Activated T-cell treated with anti-CD3 and anti-CD28 coated beads for 48 hours (primary cell): Measurements from ENCODE around the gene ATF7.

Experiments
- DNase-seq: peaks from one replicate; pipeline ENCODE4 v3.0.0-alpha.2; 2020; ENCODE audit warnings: low read depth

The ATF7 gene

DNA sequence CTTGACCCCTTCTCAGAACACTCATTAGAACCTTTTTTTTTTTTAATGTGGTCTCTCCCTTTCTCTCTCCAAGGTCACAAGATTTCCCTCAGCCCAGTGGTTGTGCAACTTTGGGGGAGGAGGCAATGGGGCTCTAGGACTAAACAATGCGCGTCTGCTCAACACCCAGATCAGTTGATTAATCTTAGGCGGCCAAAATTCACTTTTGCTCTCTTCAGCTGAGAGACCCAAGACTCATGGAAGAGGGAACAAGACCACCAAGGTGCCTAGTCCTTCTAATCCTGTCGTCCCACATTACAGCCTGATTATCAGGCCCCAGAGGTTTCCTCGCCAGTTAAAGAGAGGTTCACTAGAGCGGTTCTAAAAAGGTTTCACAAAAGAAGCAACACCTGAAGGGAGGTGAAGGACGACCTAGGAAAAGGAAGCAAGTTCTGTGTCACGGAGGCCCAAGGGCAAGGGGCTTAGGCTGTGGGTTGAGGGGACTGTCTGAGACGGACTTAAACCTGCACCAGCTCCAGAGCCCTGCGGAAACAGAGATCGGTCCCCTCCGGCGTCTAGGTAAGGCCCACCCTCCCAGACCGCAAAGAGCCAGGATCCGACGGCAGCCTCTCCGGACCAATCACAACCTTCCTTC is 125.9 kb downstream of the ATF7 start:
- no peak for DNase-seq

DNA sequence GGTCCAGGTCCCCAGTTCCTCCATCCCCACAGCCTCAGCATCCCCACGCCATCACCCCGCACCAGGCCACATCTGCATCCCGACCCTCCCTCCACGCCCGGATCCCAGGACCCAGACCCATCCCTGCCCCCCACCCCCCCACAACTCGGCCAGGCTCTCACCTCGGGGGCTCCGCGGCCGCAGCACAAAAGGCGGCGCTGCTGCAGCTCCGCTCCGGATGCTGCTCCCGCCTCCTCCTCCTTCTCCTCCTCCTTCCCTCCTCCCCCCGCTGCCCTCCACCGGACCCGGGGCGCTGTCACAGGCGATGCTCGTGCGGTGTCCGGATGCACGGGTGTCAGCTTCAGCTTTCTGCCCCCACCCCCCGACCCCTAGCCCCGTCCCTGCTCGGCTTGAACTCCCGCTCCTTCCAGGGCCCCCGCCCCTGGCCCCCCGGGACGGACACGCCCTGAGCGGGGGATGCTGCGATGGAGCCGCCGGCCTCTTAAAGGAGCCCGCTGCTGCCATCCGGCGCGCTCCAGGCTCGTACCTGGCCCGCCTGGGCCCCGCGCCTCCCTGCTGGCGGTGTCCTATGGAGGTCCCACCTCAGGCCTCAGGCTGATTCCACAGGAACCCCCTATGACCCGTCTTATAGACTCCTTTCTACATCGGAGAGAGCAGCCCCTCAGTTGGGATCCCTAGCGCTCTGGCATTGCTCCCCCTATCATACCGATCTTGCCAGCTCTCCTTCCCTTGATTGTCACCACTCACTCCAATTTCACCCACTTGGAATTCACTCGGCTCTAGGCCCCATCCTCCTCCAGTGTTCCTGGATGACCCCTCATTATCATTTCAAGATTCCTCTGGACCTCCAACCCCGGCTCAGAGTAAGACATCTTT is 126.7 kb downstream of the ATF7 start, which contains the start of gene MAP3K12:
MAP3K12 (minus strand) TSS at position 193 of the 876 bp plus-strand sequence. CDS start 12,067 bp downstream, outside the sequence.
- DNase-seq = peak; percentile 48

DNA sequence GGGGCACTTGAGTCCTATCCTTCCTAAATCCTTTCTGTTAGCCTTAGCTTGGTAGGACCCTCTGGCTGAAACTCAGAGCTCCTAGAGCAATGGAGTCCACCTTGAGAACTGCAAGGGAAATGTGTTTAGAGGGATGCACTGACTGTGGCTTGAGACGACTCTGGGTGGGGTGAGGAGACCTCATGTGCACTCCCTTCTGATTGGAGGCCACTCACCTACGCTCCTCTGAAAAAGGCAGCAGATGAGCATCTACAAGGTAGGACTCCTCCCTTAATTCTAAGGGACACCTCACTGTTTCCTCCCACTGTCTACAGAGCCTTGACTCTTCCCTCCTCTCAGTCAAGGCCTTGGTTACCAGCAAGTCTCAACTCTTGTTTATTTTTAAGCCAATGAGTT is 127.9 kb downstream of the ATF7 start:
- DNase-seq = no peak

DNA sequence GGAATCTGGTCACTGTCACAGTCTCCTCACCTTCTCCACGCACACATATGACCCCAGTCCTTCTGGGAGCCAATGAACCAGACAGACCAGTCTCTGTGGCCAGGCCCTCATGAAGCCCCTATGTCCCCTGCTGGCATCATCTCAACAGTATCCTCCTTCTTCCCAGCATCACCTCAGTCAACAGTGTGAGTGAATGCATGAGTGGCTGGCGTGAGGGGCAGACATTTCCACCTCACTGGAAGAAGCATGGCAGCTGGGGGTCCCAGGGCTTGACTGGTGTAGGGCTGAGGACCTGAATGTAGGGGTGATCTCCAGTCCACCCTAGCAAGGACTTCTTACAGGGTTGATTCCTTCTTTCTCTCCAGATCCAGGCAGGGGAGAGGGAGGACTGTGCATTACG is 128.7 kb downstream of the ATF7 start:
- no peak for DNase-seq

DNA sequence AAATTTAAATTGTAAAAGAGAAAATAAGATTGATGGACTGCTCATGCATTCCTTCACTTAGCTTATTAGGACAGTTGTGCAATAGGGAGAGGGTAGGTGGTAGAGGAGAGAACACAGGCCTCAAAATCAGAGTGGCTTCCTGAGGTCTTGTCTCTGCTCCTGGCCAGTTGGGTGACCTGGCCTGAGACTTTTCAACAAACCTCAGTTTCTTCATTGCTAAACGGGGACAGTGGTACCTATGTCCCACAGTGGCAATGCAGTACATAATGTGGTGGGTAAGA is 129.5 kb downstream of the ATF7 start:
- DNase-seq = no peak

DNA sequence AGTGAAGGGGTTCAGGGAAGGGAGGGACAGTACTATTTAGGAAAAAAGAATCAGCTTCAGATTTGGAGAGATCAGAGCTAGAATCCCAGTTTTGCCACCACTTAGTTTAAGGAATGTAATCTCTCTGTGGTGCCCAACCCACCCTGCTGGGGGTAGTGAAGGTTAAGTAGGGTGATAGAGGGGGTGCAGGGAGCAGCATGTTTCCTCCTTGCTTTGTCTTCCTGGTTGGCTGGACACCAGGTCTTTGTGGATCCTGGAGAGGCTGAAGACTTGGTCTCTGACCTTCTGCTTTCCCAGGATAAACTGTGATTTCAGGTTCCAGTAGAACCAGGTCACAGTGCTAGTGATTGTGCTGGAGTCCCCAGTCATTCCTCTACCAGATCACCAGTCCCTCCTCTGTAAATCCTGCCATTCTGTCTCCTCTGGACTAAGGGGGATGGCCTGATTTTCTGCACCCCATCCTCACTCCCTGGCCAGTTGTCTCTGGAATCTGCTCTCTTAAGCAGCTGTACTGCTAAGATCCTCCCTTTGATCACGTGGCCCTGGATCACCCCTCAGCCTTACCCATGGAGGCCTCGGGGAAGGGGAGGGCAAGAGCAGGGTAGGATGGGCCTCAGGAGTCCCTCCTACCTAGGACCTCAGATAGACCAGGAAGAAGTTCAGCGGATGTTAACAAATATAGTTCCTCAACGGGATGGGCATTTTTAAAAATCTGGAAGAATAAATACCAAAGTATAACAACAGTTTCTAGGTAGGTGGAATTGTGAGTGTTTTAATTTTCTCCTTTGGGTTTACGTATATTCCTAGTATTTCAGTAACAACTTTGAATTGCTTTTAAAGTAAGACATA is 130.1 kb downstream of the ATF7 start:
- no peak for DNase-seq

DNA sequence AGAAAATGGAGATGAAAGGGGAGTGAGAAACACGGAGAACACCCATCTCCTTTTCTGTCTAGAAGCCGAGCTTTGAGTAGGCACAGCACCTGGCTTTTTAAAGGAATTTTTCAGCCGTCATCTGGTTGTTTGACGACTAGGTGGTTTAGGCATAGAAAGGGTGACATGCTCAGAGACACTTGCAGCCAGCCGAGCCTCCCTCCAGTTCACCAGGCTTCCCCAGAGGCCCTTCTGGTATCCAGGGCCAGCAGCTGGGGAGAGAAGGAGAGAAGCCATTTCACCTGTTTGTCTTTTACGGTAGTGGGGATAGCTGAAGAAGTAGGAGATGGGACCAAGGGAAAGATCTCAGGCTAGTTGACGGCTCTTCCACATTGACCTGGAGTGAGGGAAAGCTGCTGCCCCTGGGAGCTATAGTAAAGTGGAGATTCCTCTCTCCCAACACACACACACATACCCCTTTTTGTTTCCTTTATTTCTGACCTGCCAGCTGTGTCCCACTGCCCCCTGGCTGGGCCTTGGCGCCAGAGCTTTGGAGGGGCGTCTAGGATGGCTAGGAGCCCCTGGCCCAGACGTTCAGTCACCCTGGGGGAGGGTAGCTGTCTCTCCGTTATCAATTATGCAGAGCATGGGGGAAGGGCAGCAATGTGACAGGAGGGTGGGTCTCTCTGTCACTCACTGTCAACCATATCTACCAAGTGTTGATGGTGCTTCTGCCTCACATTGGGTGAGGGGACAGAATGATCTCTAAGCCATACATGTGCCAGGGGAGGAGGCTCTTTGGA is 132.4 kb downstream of the ATF7 start:
- no peak for DNase-seq

DNA sequence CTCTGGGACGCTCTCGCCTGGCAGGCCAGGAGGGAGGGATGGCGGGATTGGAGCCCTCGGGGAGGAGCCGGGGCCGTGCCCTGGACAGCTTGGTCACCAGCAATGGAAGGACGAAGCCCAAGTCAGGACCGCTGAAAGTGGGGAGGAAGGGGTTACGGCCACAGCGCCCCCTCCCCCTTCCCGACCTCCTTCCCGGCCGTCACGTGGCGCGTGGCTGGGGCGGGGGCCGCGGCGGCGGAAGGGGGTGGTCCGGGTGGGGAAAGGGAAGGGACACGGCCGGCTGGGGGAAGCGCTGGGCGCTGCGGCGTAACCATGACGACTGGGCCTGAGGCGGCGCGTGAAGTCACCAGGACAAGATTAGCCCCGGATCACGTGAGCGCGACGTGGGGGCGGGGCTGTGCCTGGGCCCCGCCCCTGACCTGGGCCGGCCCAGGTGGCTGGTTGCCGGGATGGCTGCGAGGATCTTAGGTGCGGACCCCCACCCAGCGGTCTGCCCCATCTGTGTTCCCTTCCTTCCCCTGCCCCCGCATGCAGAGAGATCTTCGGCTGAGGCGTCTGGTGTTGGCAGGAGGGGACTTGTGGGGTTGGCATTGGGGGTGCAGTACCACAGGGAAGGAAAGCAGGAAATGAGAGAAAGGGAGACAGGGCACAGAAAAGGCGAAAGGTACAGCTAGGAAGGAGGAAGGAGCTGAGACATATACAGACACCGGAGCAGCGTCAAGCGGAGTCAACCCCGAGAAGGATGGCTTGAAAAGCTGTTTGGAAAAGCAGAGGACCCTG is 133.2 kb downstream of the ATF7 start:
- peak; percentile 83 for DNase-seq

DNA sequence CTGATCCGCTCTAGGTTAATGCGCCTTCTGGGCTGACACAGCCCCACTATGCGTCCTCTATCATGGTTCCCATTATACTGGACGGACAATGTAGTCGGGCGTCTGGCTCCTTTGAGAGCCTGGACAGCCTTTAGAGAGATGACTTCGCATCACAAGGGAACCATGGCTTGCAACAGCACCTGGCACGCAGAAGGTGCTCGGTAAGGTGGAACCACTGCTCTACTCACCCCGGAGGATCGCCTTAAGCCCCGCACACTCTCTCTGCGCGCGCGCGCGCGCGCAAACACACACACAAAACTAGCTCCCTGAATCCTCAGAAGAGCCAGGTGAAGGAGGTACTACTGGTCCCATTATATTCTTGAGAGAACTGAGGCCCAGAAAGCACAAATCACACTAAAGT is 134.0 kb downstream of the ATF7 start:
- DNase-seq = no peak

DNA sequence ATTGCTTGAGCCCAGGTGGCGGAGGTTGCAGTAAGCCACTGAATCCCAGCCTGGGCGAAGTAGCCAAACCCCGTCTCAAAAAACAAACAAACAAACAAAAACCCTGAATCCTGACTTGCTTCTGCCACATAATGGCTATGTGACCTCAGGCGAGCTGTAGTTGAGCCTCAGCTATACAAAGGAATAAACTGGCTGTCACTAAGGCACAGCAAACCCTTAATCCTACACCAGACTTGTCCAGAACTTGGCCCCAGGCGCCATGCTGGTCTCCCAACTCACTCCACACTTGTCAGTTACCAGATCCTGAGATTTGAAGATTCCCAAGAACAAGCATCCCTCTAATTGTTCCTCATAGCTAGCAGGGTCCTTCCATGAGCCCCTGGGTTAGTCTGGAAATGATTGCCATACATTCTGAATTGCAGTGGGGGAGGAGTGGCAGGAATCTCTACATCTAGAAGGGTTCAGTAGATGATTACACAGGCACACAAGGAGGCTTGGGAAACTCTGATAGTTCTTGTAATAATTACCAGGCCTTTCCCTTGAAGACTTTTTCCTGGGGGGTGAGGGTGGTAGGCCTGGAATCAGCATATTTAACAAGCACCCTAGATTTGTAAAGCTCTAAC is 136.8 kb downstream of the ATF7 start:
- no peak for DNase-seq

DNA sequence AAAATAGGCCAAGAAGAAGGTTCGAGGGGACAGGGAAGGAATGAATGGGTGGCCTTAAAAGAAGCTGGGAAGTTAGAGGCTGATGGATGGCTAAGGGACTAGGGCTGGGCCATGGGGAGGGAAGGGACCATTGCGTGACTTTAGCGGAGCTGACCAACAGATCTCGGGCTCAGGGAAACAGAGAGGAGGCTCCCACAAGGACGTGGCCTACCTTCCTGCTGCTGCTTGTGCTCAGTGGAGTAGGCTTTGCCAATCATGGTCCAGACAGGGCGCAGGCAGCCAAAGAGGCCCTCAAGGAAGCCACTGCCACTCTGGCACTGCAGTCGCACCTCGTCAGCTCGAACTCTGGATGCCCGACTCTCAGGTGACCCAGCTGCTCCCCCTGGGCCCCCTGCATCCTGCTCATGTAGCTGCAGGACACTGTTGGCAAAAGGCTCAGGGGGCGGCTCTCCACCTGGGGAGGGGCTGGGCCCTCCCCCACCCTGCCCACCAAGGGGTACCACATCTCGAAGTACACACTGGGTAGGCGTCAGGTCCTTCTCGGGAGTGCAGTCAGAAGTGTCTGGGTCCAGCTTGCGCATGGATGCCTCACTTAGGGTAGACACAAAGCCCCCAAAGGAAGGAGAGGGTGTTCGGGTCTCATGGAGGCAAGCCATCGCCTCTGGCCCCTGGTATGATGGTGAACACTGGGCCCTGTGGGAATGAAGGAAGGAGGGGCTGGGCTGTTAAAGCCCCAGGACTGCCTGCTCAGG is 139.3 kb downstream of the ATF7 start:
- no peak for DNase-seq

DNA sequence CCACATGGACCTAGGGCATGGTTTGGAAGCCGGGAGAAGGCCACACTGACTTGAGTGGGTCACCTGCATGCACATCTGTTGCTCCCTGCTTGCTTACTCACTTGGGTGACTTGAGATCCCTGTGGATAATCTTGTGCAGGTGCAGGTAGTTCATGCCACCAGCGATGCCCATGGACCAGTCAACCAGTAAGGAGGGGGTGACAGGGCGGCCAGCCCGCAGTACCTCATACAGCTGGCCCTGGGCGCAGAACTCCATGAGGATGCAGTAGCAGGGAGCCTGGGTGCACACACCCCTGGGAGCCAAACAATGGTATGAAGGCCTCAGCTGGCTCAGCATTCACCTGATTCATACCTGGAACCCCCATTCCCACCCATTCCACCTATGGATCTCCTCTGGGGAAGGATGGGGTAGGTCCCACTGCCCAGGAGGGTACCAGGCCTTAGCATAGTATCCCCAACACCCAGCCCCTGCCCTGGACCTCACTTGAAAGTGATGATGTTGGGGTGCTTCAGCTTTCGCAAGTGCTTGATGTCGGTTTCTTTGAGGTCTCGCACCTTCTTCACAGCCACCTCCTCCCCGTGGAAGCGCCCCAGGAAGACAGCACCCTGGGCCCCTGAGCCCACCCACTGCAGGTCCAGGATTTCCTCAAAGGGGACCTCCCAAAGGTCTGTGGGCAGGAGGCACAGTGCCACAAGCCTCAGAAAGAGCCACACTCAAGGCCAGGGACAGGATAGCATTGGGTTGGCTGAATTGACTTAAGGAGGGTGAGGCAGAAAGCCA is 140.0 kb downstream of the ATF7 start:
- DNase-seq = no peak

DNA sequence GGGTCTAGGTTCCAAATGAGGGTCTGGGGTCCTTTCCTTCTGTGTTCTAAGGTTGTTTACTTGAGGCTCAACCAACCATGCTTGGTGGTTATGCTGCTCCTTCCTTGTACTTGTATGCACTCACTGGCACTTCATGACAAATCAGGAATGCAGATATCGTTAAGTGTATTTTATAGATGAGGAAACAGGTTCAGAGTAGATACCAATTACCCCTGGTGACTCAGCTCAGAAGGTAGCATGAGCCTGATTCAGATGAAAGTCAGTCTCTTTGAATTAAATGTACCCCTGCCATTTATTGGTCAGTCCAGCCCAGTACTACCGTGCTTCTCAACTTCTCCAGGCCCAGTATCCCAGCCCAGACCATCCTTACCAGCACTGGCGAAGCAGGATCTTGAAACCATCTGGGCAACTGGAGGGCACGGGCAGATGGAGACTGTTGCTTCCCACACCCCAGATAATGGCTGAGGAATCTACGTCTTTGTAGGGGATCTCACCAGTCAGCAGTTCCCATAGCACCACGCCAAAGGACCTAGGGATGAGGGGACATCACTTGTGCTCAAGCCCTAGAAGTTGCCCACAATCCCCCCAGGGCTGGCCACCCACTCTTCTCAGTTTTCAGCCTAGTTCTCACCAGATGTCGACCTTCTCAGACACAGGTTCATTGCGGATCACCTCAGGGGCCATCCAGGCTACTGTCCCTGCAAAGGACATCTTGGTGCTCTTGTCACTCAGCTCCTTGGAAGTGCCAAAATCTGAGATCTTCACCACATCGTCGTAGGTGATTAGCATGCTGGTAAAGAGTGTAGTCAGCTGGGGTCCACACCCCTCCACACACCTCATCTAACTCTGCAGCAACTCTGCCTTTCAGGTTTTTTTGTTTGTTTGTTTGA is 141.3 kb downstream of the ATF7 start:
- no peak for DNase-seq

DNA sequence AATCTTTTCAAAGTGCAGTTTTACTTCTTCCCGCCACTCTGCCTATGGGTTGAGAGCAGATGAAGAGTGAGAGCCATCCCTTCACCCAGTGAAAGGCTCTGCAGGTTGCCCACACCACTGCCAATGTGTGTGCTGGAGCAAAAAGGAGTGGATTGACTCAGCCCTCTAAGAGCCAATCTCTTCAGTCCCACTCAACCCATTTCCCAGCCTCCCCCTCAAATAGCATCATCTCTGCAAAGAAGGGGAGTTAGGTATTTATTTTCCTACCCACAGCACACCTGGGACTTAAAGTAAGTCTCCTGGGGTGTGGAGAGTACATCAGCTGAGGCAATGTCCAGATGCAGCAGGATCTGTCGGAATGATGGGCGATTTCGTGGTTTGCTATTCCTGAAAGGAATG is 142.2 kb downstream of the ATF7 start:
- no peak for DNase-seq

DNA sequence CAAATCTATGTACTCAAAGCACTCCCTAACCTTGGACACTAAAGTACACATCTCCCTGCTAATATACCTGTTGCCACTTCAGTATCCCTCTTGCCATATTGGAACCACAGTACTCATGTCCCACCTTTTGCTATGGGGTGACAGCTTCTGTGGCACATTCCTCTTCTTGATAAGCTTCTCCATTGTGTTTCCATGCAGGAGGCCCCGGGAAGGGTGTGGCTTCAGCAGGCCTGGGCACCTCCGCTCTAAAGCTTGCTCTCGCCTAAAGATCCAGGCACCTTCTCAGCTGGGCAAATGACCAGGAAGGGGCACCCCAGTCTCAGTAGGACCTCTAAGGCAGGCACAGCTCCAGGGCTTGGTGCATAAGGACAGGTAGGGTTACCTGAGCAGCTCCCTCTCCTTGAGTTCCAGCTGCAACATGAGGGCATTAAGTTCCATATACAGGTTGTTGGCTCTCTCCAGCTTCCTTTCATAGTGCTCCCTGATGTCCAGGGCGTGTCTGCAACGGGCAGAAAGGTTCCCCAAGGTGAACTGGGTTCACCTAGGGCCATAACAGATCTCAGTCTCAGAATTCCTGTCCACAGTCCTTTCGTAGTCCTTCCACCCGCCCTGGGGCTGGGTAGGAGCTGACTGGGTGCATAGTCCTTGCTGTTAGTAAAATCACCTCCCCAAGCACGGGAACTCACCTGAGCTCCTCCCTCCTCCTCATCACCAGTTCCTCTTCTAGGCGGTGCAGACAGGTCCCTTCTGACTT is 142.8 kb downstream of the ATF7 start:
- DNase-seq = no peak

DNA sequence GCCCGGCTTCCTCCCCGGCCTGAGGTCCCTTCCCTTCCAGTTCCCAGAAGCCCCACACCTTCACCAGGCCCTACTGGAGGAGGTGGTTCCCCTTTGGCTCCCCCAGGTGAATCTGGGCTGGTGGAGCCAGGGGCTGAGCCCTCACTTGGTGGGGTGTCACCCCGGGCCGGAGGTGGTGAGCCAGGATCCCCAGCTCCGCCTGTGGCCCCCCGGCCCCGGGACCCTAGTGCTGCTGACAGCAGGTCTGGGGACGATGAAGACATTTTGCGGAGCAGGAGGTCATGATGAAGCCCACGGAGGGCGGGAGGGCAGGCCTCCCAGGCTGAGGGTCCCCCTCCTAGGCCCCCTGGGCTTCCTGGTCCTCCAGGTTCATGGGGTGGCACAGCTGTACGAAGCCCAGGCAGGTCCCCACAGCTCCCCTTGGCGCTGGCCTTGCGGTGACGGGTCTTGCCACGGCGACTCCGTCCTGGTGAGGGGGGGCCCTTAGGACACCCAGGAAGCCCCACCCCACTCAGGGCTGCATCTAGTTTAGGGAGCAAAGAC is 143.5 kb downstream of the ATF7 start:
- DNase-seq = no peak

DNA sequence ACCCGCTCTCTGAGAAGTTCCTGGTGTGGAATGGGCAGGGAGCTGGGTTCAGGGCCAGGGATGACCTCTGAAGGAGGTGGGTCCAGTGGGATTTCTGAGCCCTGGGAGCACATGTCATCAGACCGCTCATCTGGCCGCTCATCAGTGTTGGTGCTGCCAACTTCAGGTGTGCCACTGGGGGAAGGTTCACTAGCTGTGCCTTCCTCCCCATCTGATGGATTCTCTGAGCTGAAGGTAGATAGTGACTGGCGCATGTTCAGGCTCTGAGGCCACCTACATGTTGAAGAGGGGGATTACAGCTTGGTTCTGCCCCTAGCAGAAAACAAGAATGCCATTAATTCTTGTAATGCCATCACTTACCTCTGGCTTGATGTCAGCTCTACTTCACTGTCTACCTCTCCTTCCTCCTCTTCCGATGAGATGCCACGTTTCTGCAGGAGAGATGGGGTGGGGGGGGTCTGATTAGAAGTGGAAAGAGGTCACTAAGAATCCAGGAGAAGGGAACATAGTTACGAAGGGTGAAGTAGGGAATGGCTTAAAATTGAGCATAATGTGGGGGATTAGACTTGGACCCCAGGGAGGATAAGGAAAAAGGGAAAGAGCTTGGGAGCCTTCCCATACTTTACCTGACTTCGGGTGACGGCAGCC is 144.1 kb downstream of the ATF7 start:
- no peak for DNase-seq
